Kidney epithelial cell (primary cell): ENCODE measurements around the gene VKORC1L1. TPM values are rescaled to one million over a fixed set of nuclear protein-coding genes. Genes with fewer than 3 reads are reported as not detected.
A peak's percentile ranks its signal among the peaks of the same experiment; 100 is the strongest.
"Not testable (repeated sequence)": the region's sequence is repeated elsewhere in the genome, so short reads cannot be mapped to it uniquely, and the experiment has no call there.

Experiments used
- DNase-seq: peaks from one replicate; pipeline ENCODE4 v3.0.0-alpha.2; 2010; ENCODE audit warnings: low read depth
- H3K27me3 ChIP-seq: 2 replicates; pipeline ENCODE4 v1.6.0; 2011; ENCODE audit warnings: low read length; ENCODE audit not compliant: control insufficient read depth, insufficient read depth
- H3K36me3 ChIP-seq: 2 replicates; pipeline ENCODE4 v1.5.1; 2011; ENCODE audit warnings: low read length; ENCODE audit not compliant: control insufficient read depth, insufficient read depth
- H3K4me3 ChIP-seq: 2 replicates; pipeline ENCODE4 v1.5.1; 2011; ENCODE audit warnings: low read depth, mild to moderate bottlenecking, control low read depth, low read length
- CTCF ChIP-seq: IDR thresholded peaks from 2 replicates; pipeline ENCODE4 v1.5.1; 2011; ENCODE audit warnings: mild to moderate bottlenecking, moderate library complexity, low read length, control low read depth, inconsistent platforms; ENCODE audit not compliant: insufficient read depth, poor library complexity, severe bottlenecking
- total RNA-seq: library from RNA; depleted of rRNA; stranded (reverse); fragments of >200 nt; gene quantifications from 2 replicates; pipeline ENCODE4 v1.2.3, GENCODE V29; 2015

VKORC1L1 gene
- total RNA-seq, 1 donor from 2014 or later = 20.1 TPM

- no peaks in the 10 kb centered on the region for H3K36me3 ChIP-seq
- no peaks in the 10 kb centered on the region for H3K27me3 ChIP-seq
- no peak for TF ChIP-seq CTCF
- DNase-seq = no peak
- H3K4me3 ChIP-seq = no peak overlapping the region
These were observed 26.8 kb upstream of the VKORC1L1 start for GRCh38 chr7:65846008-65846570.

- H3K4me3 ChIP-seq, DNase-seq, H3K36me3 ChIP-seq, H3K27me3 ChIP-seq: not testable (repeated sequence)
These were observed 19.4 kb upstream of the VKORC1L1 start for GRCh38 chr7:65853426-65853825.

DNA sequence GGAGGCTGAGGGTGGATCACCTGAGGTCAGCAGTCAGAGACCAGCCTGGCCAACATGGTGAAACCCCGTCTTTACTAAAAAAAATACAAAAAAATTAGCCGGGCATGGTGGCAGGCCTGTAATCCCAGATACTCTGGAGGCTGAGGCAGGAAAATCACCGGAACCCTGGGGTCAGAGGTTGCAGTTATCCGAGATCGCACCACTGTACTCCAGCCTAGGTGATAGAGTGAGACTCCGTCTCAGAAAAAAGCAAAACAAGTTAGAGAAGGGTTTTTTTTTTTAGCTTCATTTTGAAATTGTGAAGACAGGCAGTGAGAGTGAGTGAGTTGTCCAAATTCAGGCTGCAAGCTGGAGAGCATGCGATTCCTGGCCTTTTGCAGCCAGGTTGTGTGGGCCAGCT is 19.0 kb upstream of the VKORC1L1 start:
- not testable (repeated sequence) for H3K4me3 ChIP-seq, H3K27me3 ChIP-seq, DNase-seq, H3K36me3 ChIP-seq

DNA sequence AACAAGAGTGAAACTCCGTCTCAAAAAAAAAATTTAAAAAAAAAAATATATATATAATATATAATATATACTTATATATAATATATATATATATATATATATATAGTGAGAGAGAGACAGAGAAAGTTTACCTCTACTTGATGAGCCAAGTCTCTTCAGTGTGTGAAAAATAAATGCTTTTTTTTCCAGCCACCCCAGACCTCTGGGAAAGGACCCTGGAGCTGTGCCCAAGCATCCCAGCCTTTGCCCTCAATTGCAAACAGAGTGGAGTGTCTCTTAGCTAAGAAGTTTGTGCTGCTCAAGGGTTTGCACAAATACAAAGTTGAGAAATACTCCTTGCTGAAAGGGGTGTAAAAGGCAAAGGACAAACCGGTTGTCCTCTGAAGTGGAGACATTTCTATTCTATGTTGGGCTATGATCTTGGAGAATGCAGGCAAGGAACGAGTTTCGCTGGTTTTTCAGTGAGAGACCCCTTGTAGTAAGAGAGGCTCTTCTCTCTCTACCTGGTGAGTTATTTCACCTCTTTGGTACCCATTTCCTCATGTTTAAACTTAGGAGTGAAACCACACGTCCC is 15.5 kb upstream of the VKORC1L1 start:
- not testable (repeated sequence) for H3K36me3 ChIP-seq, H3K4me3 ChIP-seq, DNase-seq, H3K27me3 ChIP-seq

GRCh38 chr7:65858660-65859059 is 14.2 kb upstream of the VKORC1L1 start:
- not testable (repeated sequence) for H3K4me3 ChIP-seq

GRCh38 chr7:65866244-65866643 is 6.6 kb upstream of the VKORC1L1 start:
- H3K36me3 ChIP-seq, H3K27me3 ChIP-seq, H3K4me3 ChIP-seq, DNase-seq: not testable (repeated sequence)

More at GRCh38 chr7:65858660-65859059, 14.2 kb upstream of the VKORC1L1 start:
- not testable (repeated sequence) for H3K36me3 ChIP-seq, H3K27me3 ChIP-seq, DNase-seq

- not testable (repeated sequence) for H3K27me3 ChIP-seq, DNase-seq, H3K36me3 ChIP-seq, H3K4me3 ChIP-seq
These were observed 5.2 kb upstream of the VKORC1L1 start for GRCh38 chr7:65867681-65868080.

GRCh38 chr7:65869312-65869711 is 3.6 kb upstream of the VKORC1L1 start:
- H3K27me3 ChIP-seq, DNase-seq, H3K36me3 ChIP-seq, H3K4me3 ChIP-seq: not testable (repeated sequence)

- H3K36me3 ChIP-seq, DNase-seq, H3K4me3 ChIP-seq, H3K27me3 ChIP-seq: not testable (repeated sequence)
These were observed 1.4 kb upstream of the VKORC1L1 start for GRCh38 chr7:65871451-65871850.

DNA sequence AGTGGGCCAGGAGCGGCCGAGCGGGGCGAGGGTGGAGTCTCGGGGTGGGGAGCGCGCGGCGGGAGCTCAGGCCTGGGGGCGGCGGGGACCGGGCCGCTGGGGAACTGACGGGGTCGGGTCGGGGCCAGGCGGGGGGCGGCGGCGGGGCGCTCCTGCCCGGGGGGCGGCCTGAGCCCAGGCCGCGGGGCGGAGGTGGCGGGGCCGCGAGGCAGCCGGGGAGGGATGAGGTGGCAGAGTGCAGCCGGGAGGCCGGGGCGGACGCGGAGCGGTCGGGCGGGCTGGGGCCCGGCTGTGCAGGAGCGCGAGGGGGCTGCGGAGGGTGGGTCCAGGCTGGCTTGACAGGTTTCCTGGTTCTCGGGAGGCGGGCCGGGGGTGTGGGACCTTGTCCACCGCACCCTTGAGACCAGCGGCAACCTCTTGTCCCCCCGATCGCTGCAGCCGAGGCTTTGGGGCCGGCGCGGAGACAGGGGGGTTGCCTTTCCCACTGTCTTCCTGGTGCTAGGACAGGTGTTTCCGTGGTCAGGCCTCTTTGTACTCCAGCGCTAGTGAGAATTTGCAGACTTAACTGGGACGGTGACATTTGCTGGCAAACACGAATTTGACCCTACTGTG is 814 bp downstream of the VKORC1L1 start:
- not testable (repeated sequence) for H3K27me3 ChIP-seq, DNase-seq, H3K36me3 ChIP-seq
- H3K4me3 ChIP-seq = peak overlapping the region; percentile 73

- not testable (repeated sequence) for DNase-seq, H3K27me3 ChIP-seq, H3K4me3 ChIP-seq, H3K36me3 ChIP-seq
These were observed 2.8 kb downstream of the VKORC1L1 start for GRCh38 chr7:65875715-65876114.

DNA sequence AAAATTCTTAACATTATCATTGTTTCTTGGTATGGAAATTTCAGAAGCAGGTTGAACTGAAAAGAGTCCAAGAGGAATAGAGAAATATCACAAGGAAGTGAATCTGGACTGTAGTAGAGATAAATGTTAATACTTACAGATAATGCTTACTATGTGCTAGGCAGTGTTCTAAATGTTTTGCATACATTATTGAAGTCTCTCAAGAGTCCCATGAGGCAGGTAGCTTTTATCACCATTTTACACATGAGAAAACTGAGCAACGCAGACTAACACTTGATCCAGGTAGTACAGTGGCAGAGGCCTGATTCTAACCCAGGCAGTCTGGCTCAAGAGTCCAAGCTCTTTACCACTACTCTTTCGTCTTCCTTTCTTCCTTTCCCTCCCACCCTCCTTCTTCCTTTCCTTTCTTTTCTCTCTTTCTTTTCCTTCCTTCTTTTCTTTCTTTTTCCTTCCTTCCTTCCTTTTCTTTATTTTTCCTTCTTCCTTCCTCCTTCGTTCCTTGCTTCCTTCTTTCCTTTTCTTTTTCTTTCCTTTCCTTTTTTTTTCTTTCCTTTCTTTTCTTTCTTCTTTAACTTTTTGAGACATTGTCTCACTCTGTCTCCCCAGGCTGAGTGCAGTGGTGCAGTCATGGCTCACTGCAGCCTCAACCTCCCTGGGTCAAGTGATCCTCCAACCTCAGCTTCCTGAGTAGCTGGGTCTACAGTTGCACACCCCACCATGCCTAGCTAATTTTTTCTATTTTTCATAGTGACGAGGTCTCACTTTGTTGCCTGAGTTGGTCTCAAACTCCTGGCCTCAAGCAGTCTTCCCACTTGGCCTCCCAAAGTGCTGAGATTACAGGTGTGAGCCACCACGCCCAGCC is 6.6 kb downstream of the VKORC1L1 start:
- DNase-seq, H3K36me3 ChIP-seq, H3K4me3 ChIP-seq, H3K27me3 ChIP-seq: not testable (repeated sequence)

GRCh38 chr7:65880242-65880641 is 7.4 kb downstream of the VKORC1L1 start:
- not testable (repeated sequence) for H3K36me3 ChIP-seq, H3K4me3 ChIP-seq, H3K27me3 ChIP-seq, DNase-seq
